ENCODE results near the gene CMSS1.

Gene CMSS1

GRCh38 chr3:100084100-100084806 lies 266.6 kb downstream of the CMSS1 start:
- H3K4me3 ChIP-seq (ENCODE audit: low read depth, low read length), result no peak overlapping the region

DNA sequence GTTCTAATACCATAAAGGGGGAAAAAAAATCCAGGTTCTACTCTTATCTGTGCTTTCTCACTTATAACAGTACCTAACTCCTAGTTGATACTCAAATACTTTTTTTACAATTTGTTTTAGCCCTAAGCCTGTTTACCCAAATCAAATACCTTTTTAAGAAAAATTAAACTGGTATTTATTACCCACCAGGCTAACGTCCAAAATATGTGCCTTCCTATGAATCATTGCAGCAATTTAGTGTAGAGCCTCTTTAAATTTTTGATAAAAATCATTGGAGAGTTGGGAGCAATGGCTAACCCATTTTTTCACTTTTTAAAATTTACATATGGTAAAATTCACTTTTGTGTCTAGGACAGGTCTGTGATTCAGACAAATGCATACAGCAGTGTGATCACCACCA lies 268.7 kb downstream of the CMSS1 start:
- no peak for DNase-seq (ENCODE audit: low read depth)

More at GRCh38 chr3:100084100-100084806, 266.6 kb downstream of the CMSS1 start:
- no peak for TF ChIP-seq CTCF (IDR thresholded peaks at IDR 0.05; ENCODE audit: low read depth, low read length, missing control alignments)
- no peak for DNase-seq (ENCODE audit: low read depth)

DNA sequence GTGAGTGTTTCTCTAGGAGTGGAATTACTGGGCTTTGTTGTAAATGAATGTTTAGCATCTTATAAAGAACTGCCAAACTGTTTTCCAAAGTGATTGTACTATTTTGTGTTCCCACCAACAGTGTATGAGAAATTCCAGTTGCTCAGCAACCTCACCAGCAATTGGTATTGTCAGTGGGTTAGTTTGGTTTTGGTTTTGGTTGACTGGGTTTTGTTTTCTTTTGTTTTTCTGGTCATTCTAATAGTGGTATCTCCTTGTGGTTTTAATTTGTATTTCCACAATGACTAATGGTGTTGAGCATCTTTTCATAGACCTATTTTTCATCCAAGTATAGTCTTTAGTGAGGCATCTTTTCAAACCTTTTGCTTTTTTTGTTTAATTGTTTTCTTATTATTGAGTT lies 269.5 kb downstream of the CMSS1 start:
- no peak overlapping the region for H3K4me3 ChIP-seq (ENCODE audit: low read depth, low read length)
- no peak for TF ChIP-seq CTCF (IDR thresholded peaks at IDR 0.05; ENCODE audit: low read depth, low read length, missing control alignments)
- DNase-seq (ENCODE audit: low read depth), result no peak

More for the DNA sequence above, 268.7 kb downstream of the CMSS1 start:
- no peak for TF ChIP-seq CTCF (IDR thresholded peaks at IDR 0.05; ENCODE audit: low read depth, low read length, missing control alignments)
- H3K4me3 ChIP-seq (ENCODE audit: low read depth, low read length), result no peak overlapping the region

- DNase-seq (ENCODE audit: low read depth), result no peak
- no peak for TF ChIP-seq CTCF (IDR thresholded peaks at IDR 0.05; ENCODE audit: low read depth, low read length, missing control alignments)
- no peak overlapping the region for H3K4me3 ChIP-seq (ENCODE audit: low read depth, low read length)
These were observed 271.2 kb downstream of the CMSS1 start for GRCh38 chr3:100088735-100089368.

DNA sequence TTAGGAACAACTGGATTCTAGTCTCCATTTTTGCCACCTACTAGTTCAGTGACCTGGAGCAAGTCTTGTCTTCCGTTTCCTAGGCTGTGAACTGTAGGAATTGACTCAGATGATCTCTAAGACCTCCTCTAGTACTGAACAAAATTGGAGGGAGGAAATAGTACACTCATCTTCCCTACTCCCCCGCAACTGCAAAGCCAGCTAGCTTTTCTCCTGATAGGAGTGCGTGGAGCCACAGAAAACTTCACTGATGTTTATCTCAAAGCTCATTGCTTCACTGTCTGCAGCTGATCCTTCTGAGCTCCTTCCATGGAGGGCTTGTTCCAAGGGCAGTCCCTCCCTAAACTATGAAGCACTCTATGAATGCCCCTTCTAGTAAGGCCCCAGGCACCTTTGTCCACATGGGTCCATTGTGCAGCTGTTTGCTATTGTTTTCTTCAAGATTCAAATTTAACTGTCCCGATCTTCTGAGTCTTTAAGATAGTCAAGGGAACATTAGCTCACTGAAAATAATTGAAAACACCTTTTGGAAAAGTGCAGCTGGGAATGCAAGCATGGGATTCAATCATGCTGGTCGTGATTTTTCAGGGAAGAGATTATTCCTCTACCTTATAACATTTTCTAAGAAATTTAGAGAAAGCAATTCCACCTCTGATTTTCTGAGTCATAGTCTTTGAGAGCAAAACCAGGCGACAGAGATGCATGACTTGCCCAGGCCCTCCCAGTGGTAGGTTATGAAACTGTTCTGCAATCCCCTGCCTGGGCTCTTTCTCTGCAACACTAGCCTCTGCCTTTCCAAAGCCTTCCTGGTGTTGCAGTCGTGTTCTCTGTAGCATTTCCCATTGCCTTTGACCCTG lies 272.4 kb downstream of the CMSS1 start:
- no peak for DNase-seq (ENCODE audit: low read depth)
- peak; percentile 67 for TF ChIP-seq CTCF (IDR thresholded peaks at IDR 0.05; ENCODE audit: low read depth, low read length, missing control alignments)
- H3K4me3 ChIP-seq (ENCODE audit: low read depth, low read length), result no peak overlapping the region

DNA sequence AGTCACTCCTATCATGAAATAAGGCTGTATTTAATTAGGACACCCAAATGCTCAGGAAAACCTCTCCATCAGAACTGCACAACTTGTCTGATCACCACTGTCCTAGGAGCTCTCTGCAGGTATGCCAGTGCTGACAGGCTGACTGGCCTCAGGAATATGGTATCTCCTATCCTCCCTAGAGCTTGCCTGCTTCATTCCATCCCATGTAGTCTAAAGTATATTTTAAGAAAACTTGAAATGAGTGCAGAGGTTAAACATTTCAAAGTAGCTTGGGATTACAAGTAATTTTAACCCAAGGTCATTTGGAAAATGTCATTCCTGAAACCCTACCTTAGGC lies 273.0 kb downstream of the CMSS1 start:
- H3K4me3 ChIP-seq (ENCODE audit: low read depth, low read length), result no peak overlapping the region
- TF ChIP-seq CTCF (IDR thresholded peaks at IDR 0.05; ENCODE audit: low read depth, low read length, missing control alignments), result no peak
- DNase-seq (ENCODE audit: low read depth), result no peak
